Osteocyte (in vitro differentiated cells): ENCODE data around the gene ABTB1. TPM values are rescaled to one million over a fixed set of nuclear protein-coding genes. Genes with fewer than 3 reads are reported as not detected.
"Not testable (repeated sequence)": the region's sequence is repeated elsewhere in the genome, so short reads cannot be mapped to it uniquely, and the experiment has no call there.

Experiments
- DNase-seq: peaks from one replicate; pipeline ENCODE4 v3.0.0; 2021; ENCODE audit warnings: mixed read lengths; ENCODE audit not compliant: unreplicated experiment; ENCODE audit errors: extremely low spot score
- H3K27ac Mint-ChIP-seq: one replicate; pipeline ENCODE4 v1.8.0; 2021; ENCODE audit warnings: mild to moderate bottlenecking, mixed read lengths; ENCODE audit not compliant: unreplicated experiment
- H3K27me3 Mint-ChIP-seq: one replicate; pipeline ENCODE4 v1.8.0; 2021; ENCODE audit warnings: mixed read lengths; ENCODE audit not compliant: unreplicated experiment
- H3K36me3 Mint-ChIP-seq: one replicate; pipeline ENCODE4 v1.8.0; 2021; ENCODE audit warnings: mixed read lengths; ENCODE audit not compliant: unreplicated experiment
- H3K4me1 Mint-ChIP-seq: one replicate; pipeline ENCODE4 v1.8.0; 2021; ENCODE audit warnings: mixed read lengths; ENCODE audit not compliant: unreplicated experiment
- H3K4me3 Mint-ChIP-seq: one replicate; pipeline ENCODE4 v1.8.0; 2021; ENCODE audit warnings: mild to moderate bottlenecking, moderate library complexity, mixed read lengths; ENCODE audit not compliant: unreplicated experiment
- H3K9me3 Mint-ChIP-seq: one replicate; pipeline ENCODE4 v1.8.0; 2021; ENCODE audit warnings: mixed read lengths; ENCODE audit not compliant: unreplicated experiment
- total RNA-seq: library from RNA; stranded (reverse); gene quantifications from 2 replicates; pipeline ENCODE4 v1.2.1, GENCODE V29; 2021
- TF ChIP-seq, protein P1 (sequence below): fragments of 200-600 bp; sonication (generic); IDR thresholded peaks from 2 replicates; pipeline ENCODE4 v1.5.0; 2021; ENCODE audit warnings: antibody characterized with exemption, mild to moderate bottlenecking, moderate library complexity

ABTB1 gene
- total RNA-seq, 1 donor from 2014 or later, result 73.4 TPM

DNA sequence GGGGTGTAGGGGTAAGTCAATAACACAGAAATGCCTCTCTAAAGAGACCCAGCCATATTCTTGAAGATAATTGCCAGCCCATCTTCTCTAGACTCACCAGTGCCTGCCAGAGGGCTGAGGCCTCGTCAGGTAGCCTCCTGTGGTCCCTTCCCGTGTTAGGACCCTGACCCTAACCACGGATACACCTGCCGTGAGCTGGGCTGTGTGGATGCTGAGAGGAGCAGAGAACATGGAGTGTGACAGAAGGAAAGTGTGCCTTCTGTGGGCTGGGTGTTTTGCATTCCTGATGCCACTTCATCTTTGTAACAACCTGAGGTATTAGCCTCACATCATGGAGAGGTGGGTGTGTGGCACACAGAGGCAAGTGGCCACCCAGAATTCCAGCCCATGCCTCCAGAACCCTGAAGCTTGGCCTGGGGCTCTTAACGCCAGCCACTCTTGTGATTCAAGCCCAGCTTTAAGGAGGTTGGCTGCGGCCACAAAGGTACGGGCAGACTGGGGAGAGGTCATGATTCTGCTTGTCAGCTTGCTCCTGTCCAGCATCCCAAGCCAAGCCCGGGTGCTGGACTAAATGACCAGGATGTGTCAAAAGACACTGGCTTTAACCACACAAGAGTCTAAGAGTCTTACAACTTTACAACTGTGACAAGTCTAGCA lies 21.1 kb upstream of the ABTB1 start:
- Mint-ChIP-seq H3K27me3 (no peaks in the 10 kb centered on the region), H3K9me3 (no peaks in the 10 kb centered on the region)
- TF ChIP-seq, protein P1, sequence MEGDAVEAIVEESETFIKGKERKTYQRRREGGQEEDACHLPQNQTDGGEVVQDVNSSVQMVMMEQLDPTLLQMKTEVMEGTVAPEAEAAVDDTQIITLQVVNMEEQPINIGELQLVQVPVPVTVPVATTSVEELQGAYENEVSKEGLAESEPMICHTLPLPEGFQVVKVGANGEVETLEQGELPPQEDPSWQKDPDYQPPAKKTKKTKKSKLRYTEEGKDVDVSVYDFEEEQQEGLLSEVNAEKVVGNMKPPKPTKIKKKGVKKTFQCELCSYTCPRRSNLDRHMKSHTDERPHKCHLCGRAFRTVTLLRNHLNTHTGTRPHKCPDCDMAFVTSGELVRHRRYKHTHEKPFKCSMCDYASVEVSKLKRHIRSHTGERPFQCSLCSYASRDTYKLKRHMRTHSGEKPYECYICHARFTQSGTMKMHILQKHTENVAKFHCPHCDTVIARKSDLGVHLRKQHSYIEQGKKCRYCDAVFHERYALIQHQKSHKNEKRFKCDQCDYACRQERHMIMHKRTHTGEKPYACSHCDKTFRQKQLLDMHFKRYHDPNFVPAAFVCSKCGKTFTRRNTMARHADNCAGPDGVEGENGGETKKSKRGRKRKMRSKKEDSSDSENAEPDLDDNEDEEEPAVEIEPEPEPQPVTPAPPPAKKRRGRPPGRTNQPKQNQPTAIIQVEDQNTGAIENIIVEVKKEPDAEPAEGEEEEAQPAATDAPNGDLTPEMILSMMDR, result no peak

DNA sequence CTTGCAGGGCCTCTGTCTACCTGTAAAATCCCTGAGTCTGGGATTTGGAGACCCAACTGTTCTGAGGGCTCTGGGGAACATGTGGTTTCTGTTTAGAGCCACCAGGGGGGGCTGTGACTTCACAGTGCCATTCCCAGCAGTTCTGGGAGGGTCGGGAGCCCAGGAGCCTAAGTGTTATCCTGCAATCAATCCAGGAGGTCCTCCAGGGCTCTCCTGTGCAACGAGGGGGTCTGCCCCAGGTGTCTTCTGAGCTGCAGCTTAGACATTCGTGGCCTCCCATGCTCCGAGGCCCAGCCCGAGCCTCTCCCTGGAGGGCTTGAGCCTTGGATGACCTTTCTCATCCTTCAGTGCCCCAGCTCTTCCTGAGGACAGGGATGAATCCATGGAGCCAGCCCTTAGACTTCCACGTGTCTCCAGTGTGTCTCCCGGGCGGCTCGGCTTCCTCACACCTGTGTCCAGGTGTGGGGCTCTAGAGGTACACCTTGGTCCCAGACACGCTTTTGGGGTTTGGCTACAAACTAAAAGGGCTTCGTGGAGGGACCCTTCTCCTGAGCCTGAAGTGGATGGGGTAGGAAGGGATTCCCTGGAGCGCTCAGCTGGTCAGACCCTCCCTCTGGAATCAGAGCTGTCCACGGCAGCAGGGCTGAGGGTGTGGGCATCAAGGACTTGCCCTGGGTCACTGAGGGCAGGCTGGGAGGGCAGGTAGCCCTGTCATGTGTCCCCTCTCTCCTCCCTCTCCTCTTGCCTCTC lies 20.3 kb upstream of the ABTB1 start:
- no peak overlapping the region for H3K4me3 Mint-ChIP-seq
- no peak overlapping the region for H3K27ac Mint-ChIP-seq
- H3K36me3 Mint-ChIP-seq, result no peaks in the 10 kb centered on the region
- no peaks in the 10 kb centered on the region for H3K27me3 Mint-ChIP-seq
- peaks cover 34% of the 10 kb centered on the region for H3K4me1 Mint-ChIP-seq
- TF ChIP-seq, protein P1, result peak; percentile 96
- no peaks in the 10 kb centered on the region for H3K9me3 Mint-ChIP-seq
- no peak for DNase-seq

More for the DNA sequence above, 21.1 kb upstream of the ABTB1 start:
- Mint-ChIP-seq H3K4me1 (peaks cover 31% of the 10 kb centered on the region), H3K4me3 (no peak overlapping the region), H3K27ac (no peak overlapping the region), H3K36me3 (no peaks in the 10 kb centered on the region)
- no peak for DNase-seq

DNA sequence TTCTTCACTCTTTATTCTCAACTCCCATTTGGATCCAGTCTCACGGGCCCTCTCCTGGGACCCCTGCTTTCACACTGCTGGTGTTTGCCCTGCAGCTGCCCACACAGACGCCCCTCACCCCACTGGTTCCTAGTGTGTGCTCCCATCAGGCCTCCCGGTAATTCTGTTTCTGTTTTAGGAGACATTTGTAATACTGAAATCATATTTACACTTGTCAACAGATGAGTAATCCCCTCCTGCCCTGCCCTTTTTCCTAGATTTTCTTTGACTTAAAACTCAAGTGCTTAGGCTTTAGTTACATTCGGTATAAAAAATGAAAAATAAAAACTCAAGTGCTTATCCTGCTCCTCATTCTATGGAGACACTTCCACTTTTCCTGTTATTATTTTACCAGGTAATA lies 18.4 kb upstream of the ABTB1 start:
- Mint-ChIP-seq H3K27me3 (no peaks in the 10 kb centered on the region), H3K27ac (peak overlapping the region; percentile 49), H3K9me3 (no peaks in the 10 kb centered on the region), H3K4me1 (peaks cover 53% of the 10 kb centered on the region), H3K4me3 (no peak overlapping the region), H3K36me3 (no peaks in the 10 kb centered on the region)
- TF ChIP-seq, protein P1, result no peak
- no peak for DNase-seq

DNA sequence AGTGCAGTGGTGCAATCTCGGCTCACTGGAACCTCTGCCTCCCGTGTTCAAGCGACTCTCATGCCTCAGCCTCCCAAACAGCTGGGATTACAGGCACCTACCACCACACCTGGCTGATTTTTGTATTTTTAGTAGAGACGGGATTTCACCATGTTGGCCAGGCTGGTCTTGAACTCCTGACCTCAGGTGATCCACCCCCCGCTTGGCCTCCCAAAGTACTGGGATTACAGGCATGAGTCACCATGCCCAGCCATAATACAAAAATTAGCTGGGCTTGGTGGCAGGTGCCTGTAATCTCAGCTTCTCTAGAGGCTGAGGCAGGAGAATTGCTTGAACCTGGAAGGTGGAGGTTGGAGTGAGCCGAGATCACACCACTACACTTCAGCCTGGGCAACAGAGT lies 17.8 kb upstream of the ABTB1 start:
- H3K36me3 Mint-ChIP-seq, H3K9me3 Mint-ChIP-seq, H3K4me3 Mint-ChIP-seq, H3K27me3 Mint-ChIP-seq, DNase-seq: not testable (repeated sequence)
- Mint-ChIP-seq H3K27ac (peak overlapping the region; percentile 87), H3K4me1 (peaks cover 58% of the 10 kb centered on the region)

DNA sequence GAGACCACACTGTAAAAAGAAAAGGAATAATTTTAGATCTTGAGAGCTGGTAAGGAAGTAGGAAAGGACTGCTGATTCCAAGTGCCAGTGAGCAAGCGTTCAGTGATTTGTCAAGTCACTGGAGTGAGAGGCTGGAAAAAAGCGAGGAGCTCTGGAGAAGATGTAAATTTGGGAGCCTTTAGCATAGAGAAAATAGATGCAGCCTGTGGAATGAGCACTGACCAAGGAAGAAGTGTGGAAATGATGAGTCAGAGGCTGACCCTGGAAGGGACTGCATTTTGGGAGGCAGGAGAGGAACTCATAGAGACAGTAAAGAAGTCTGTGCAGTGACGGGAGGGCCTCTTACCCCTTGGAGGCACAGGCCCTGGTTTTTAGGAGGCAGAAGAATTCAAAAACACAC lies 17.1 kb upstream of the ABTB1 start:
- peak overlapping the region; percentile 87 for H3K27ac Mint-ChIP-seq
- TF ChIP-seq, protein P1, result no peak
- no peak overlapping the region for H3K4me3 Mint-ChIP-seq
- no peaks in the 10 kb centered on the region for H3K36me3 Mint-ChIP-seq
- H3K4me1 Mint-ChIP-seq, result peaks cover 63% of the 10 kb centered on the region
- no peaks in the 10 kb centered on the region for H3K9me3 Mint-ChIP-seq
- no peak for DNase-seq
- no peaks in the 10 kb centered on the region for H3K27me3 Mint-ChIP-seq
